ENCODE results near the gene TESPA1. TPM values are rescaled to one million over a fixed set of nuclear protein-coding genes. Genes with fewer than 3 reads are reported as not detected.
A peak's percentile ranks its signal among the peaks of the same experiment; 100 is the strongest.

Gene TESPA1
- total RNA-seq, 1 experiment from 2014 or later: 35.1 TPM

- no peaks in the 10 kb centered on the region for H3K27me3 ChIP-seq (ENCODE audit: low read length)
- no peaks in the 10 kb centered on the region for H4K20me1 ChIP-seq (ENCODE audit: insufficient read depth, low read depth, low read length)
- H3K79me2 ChIP-seq (ENCODE audit: low read length): no peaks in the 10 kb centered on the region
- H3K9ac ChIP-seq (ENCODE audit: low read length): no peak overlapping the region
- peaks cover 2% of the 10 kb centered on the region; the same call in 1 of the 2 replicates for H3K36me3 ChIP-seq (ENCODE audit: insufficient read depth, low read length)
- no peak overlapping the region for H3K4me2 ChIP-seq (ENCODE audit: low read depth, low read length, poor library complexity, severe bottlenecking)
- no peaks in the 10 kb centered on the region for H3K9me2 ChIP-seq (replicated peaks; ENCODE audit: insufficient read depth, low read length)
- H3K4me3 ChIP-seq (ENCODE audit: low read length): no peak overlapping the region
- H3K27ac ChIP-seq (ENCODE audit: low read length): no peak overlapping the region
- 0 out of 2 replicates have a peak overlapping the region, but pooled peaks have one; percentile 50 for H2AFZ ChIP-seq (ENCODE audit: low read length)
- no peaks in the 10 kb centered on the region for H3K9me3 ChIP-seq (ENCODE audit: low read length)
- DNase-seq: no peak
- peaks cover 36% of the 10 kb centered on the region for H3K4me1 ChIP-seq (ENCODE audit: low read length)
These were observed 16.8 kb upstream of the TESPA1 start for GRCh38 chr12:55001198-55001868.

DNA sequence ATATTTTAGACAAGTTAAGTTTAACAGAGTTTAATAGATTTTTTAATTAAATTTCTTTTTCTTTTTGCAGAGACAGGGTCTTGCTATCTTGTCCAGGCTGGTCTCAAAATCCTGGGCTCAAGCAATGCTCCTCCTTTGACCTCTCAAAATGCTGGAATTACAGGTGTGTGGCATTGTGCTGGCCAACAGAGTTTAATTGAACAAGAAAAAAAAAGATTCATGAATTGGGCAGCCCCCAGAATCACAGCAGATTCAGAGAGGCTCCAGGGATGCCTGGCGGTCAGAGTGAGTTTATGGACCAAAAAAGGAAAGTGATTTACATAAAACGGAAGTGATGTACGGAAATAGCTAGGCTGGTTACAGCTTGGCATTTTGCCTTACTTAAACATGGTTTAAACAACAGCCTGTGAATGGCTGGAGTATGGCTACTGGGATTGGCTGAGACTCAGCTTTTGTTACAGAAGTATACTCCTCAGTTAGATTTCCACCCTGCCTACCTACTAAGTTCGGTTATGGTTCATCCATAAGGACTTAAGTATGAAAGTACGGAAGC is 14.5 kb upstream of the TESPA1 start:
- Histone ChIP-seq H3K4me1 (ENCODE audit: low read length) (peaks cover 37% of the 10 kb centered on the region), H3K9ac (ENCODE audit: low read length) (no peak overlapping the region), H3K9me2 (replicated peaks; ENCODE audit: insufficient read depth, low read length) (no peaks in the 10 kb centered on the region), H4K20me1 (ENCODE audit: insufficient read depth, low read depth, low read length) (no peaks in the 10 kb centered on the region), H3K79me2 (ENCODE audit: low read length) (no peaks in the 10 kb centered on the region), H3K27me3 (ENCODE audit: low read length) (no peaks in the 10 kb centered on the region), H3K27ac (ENCODE audit: low read length) (no peak overlapping the region), H3K4me2 (ENCODE audit: low read depth, low read length, poor library complexity, severe bottlenecking) (peak overlapping the region; percentile 13), H2AFZ (ENCODE audit: low read length) (no peak overlapping the region), H3K4me3 (ENCODE audit: low read length) (no peak overlapping the region), H3K36me3 (ENCODE audit: insufficient read depth, low read length) (peaks cover 2% of the 10 kb centered on the region; the same call in 1 of the 2 replicates), H3K9me3 (ENCODE audit: low read length) (no peaks in the 10 kb centered on the region)
- DNase-seq: peak; percentile 75

GRCh38 chr12:54997929-54998522 is 13.5 kb upstream of the TESPA1 start:
- no peaks in the 10 kb centered on the region for H3K79me2 ChIP-seq (ENCODE audit: low read length)
- H3K27me3 ChIP-seq (ENCODE audit: low read length): no peaks in the 10 kb centered on the region
- H3K9me3 ChIP-seq (ENCODE audit: low read length): no peaks in the 10 kb centered on the region
- H3K9ac ChIP-seq (ENCODE audit: low read length): no peak overlapping the region
- H3K36me3 ChIP-seq (ENCODE audit: insufficient read depth, low read length): peaks cover 2% of the 10 kb centered on the region; the same call in 1 of the 2 replicates
- H3K4me2 ChIP-seq (ENCODE audit: low read depth, low read length, poor library complexity, severe bottlenecking): no peak overlapping the region
- H4K20me1 ChIP-seq (ENCODE audit: insufficient read depth, low read depth, low read length): no peaks in the 10 kb centered on the region
- H3K27ac ChIP-seq (ENCODE audit: low read length): no peak overlapping the region
- no peak overlapping the region for H3K4me3 ChIP-seq (ENCODE audit: low read length)
- no peaks in the 10 kb centered on the region for H3K9me2 ChIP-seq (replicated peaks; ENCODE audit: insufficient read depth, low read length)
- DNase-seq: no peak
- peaks cover 39% of the 10 kb centered on the region for H3K4me1 ChIP-seq (ENCODE audit: low read length)
- H2AFZ ChIP-seq (ENCODE audit: low read length): no peak overlapping the region

DNA sequence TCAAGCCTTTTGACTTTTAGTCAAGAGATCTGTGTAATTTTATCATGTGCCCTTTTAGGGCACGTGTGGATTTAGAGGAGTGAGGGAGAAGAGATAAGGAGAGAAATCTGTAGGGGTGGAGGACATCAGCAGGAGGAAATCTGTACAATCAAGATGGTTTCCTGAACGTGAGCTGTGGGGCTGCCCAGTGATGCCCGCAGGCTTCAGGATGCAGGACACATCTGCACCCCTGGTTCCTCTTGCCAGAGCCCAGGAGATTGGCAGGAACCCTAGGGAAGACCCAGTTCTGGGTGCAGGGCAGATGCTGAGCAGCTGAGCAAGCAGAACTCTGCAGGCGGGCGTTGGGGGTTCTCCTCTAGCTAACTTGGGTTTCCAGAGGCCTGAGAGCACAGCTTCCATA is 11.6 kb upstream of the TESPA1 start:
- H3K4me3 ChIP-seq (ENCODE audit: low read length): no peak overlapping the region
- H3K9ac ChIP-seq (ENCODE audit: low read length): no peak overlapping the region
- no peaks in the 10 kb centered on the region for H3K9me3 ChIP-seq (ENCODE audit: low read length)
- H3K4me2 ChIP-seq (ENCODE audit: low read depth, low read length, poor library complexity, severe bottlenecking): no peak overlapping the region
- H3K27me3 ChIP-seq (ENCODE audit: low read length): no peaks in the 10 kb centered on the region
- peaks cover 53% of the 10 kb centered on the region for H3K4me1 ChIP-seq (ENCODE audit: low read length)
- no peak overlapping the region for H2AFZ ChIP-seq (ENCODE audit: low read length)
- H4K20me1 ChIP-seq (ENCODE audit: insufficient read depth, low read depth, low read length): no peaks in the 10 kb centered on the region
- no peaks in the 10 kb centered on the region for H3K9me2 ChIP-seq (replicated peaks; ENCODE audit: insufficient read depth, low read length)
- DNase-seq: no peak
- no peaks in the 10 kb centered on the region for H3K79me2 ChIP-seq (ENCODE audit: low read length)
- H3K27ac ChIP-seq (ENCODE audit: low read length): no peak overlapping the region
- peaks cover 2% of the 10 kb centered on the region; the same call in 1 of the 2 replicates for H3K36me3 ChIP-seq (ENCODE audit: insufficient read depth, low read length)

DNA sequence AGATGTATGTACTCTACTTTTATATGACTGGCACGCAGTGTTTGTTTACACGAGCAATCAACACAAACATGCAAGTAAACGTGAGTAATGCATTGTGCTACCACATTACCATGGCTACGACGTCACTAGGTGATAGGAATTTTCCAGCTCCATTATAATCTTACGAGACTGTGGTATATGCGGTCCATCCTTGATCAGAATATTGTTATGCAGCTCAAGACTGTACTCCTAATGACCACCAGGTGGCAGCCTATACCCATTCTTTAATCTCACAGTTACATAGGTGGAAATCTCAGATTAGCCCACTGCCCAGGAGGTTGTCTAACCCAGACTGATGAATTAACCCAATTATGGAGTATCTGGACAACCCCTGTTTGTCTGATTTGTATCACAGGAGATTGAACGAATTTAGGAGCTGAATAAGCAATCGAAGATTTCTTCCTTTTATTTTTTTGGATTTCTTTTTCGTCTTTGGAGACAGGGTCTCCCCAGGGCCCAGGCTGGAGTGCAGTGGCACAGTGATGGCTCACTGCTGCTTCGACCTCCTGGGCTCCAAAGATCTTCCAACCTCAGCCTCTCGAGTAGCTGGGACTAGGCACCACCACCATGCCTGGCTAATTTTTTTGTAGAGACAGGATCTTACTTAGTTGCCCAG is 8.7 kb upstream of the TESPA1 start:
- Histone ChIP-seq H3K9me2 (replicated peaks; ENCODE audit: insufficient read depth, low read length) (no peaks in the 10 kb centered on the region), H3K36me3 (ENCODE audit: insufficient read depth, low read length) (no peaks in the 10 kb centered on the region), H3K27ac (ENCODE audit: low read length) (0 out of 2 replicates have a peak overlapping the region, but pooled peaks have one; percentile 93), H3K4me1 (ENCODE audit: low read length) (peaks cover 65% of the 10 kb centered on the region), H4K20me1 (ENCODE audit: insufficient read depth, low read depth, low read length) (no peaks in the 10 kb centered on the region), H3K79me2 (ENCODE audit: low read length) (no peaks in the 10 kb centered on the region), H2AFZ (ENCODE audit: low read length) (peak overlapping the region; percentile 84; the same call in 1 of the 2 replicates), H3K9ac (ENCODE audit: low read length) (no peak overlapping the region), H3K4me3 (ENCODE audit: low read length) (no peak overlapping the region), H3K9me3 (ENCODE audit: low read length) (no peaks in the 10 kb centered on the region), H3K4me2 (ENCODE audit: low read depth, low read length, poor library complexity, severe bottlenecking) (peak overlapping the region; percentile 72), H3K27me3 (ENCODE audit: low read length) (no peaks in the 10 kb centered on the region)
- peak; percentile 92 for DNase-seq

- Histone ChIP-seq H2AFZ (ENCODE audit: low read length) (0 out of 2 replicates have a peak overlapping the region, but pooled peaks have one; percentile 43), H3K36me3 (ENCODE audit: insufficient read depth, low read length) (no peaks in the 10 kb centered on the region), H3K4me3 (ENCODE audit: low read length) (peak overlapping the region; percentile 58), H3K4me2 (ENCODE audit: low read depth, low read length, poor library complexity, severe bottlenecking) (peak overlapping the region; percentile 72), H3K27me3 (ENCODE audit: low read length) (no peaks in the 10 kb centered on the region), H3K79me2 (ENCODE audit: low read length) (no peaks in the 10 kb centered on the region; the same call in 1 of the 2 replicates), H3K9ac (ENCODE audit: low read length) (peak overlapping the region; percentile 69), H3K27ac (ENCODE audit: low read length) (peak overlapping the region; percentile 93), H3K9me2 (replicated peaks; ENCODE audit: insufficient read depth, low read length) (no peaks in the 10 kb centered on the region), H3K9me3 (ENCODE audit: low read length) (no peaks in the 10 kb centered on the region), H3K4me1 (ENCODE audit: low read length) (peaks cover 68% of the 10 kb centered on the region), H4K20me1 (ENCODE audit: insufficient read depth, low read depth, low read length) (no peaks in the 10 kb centered on the region)
- peak; percentile 77 for DNase-seq
These were observed 7.4 kb upstream of the TESPA1 start for GRCh38 chr12:54991991-54992375.

DNA sequence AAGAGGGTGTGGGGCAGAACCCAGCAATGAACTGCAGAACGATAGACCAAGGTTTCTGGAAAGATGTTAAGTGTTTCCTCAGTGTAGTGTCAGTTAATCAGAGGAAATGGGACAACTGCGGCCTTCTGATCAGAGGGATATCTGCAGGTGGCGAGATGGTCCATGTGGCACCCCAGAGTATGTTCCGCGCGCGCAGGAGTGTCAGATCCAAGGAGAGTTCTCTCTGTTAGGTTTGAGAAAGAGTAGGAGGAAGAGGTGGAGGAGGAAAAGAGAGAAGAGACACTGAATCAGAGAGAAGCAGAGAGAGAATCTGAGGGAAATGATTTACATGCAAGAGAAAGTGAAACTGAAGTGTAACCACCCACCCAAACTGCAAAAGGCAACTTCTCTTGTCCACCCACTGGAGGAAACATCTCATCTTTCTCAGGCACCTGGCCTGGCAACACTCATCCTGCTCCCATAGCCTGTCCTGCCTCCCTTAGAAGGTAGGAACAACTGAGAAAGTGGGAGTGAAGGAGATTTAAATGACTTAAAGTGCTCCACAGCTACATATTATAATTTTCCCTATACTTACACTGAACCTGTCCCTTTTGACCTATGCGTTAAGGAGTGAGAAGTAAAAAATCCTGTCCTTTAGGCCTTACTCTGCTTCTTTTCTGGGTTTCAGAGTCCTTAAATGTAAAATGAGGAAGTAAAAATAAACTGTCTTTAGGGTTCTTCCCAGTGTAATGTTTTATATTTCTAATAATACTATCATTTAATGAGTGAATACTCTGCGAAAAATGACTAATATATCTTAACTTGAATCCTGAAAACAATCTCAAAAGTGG is 6.8 kb upstream of the TESPA1 start:
- H4K20me1 ChIP-seq (ENCODE audit: insufficient read depth, low read depth, low read length): no peaks in the 10 kb centered on the region
- H3K9ac ChIP-seq (ENCODE audit: low read length): peak overlapping the region; percentile 69
- peaks cover 62% of the 10 kb centered on the region for H3K4me1 ChIP-seq (ENCODE audit: low read length)
- H3K9me2 ChIP-seq (replicated peaks; ENCODE audit: insufficient read depth, low read length): no peaks in the 10 kb centered on the region
- no peaks in the 10 kb centered on the region; the same call in 1 of the 2 replicates for H3K79me2 ChIP-seq (ENCODE audit: low read length)
- no peaks in the 10 kb centered on the region for H3K27me3 ChIP-seq (ENCODE audit: low read length)
- H3K27ac ChIP-seq (ENCODE audit: low read length): peak overlapping the region; percentile 93
- H3K36me3 ChIP-seq (ENCODE audit: insufficient read depth, low read length): no peaks in the 10 kb centered on the region
- H3K4me2 ChIP-seq (ENCODE audit: low read depth, low read length, poor library complexity, severe bottlenecking): peak overlapping the region; percentile 72
- H2AFZ ChIP-seq (ENCODE audit: low read length): peak overlapping the region; percentile 43; the same call in 1 of the 2 replicates
- H3K9me3 ChIP-seq (ENCODE audit: low read length): no peaks in the 10 kb centered on the region
- H3K4me3 ChIP-seq (ENCODE audit: low read length): peak overlapping the region; percentile 58
- DNase-seq: peak; percentile 78
